HG02885 (cell line): Measurements from ENCODE around the gene CD276.
"Not testable (repeated sequence)": the region's sequence is repeated elsewhere in the genome, so short reads cannot be mapped to it uniquely, and the experiment has no call there.

ENCODE experiments used
- ATAC-seq: cut with Tn5 transposase; IDR thresholded peaks from one replicate; pipeline ENCODE4 v1.9.1; 2021; ENCODE audit warnings: mild to moderate bottlenecking; ENCODE audit not compliant: unreplicated experiment, poor library complexity

Gene CD276

GRCh38 chr15:73683777-73684580, at the start of gene CD276:
Gene CD276 (plus strand): TSS chr15:73684383. CDS start chr15:73699640, 15,257 bp downstream.
- no peak for ATAC-seq

- no peak for ATAC-seq
Measured at GRCh38 chr15:73637527-73637926, 46.7 kb upstream of the CD276 start.

GRCh38 chr15:73639464-73639863, 44.7 kb upstream of the CD276 start:
- ATAC-seq = not testable (repeated sequence)

GRCh38 chr15:73647259-73648013, 36.7 kb upstream of the CD276 start:
- ATAC-seq = no peak

- ATAC-seq = no peak
Measured at GRCh38 chr15:73648014-73648295, 36.2 kb upstream of the CD276 start.

- ATAC-seq = no peak
Measured at GRCh38 chr15:73650416-73651126, 33.6 kb upstream of the CD276 start.

- no peak for ATAC-seq
Measured at GRCh38 chr15:73654659-73655058, 29.5 kb upstream of the CD276 start.

GRCh38 chr15:73655724-73656123, 28.5 kb upstream of the CD276 start:
- ATAC-seq = no peak

GRCh38 chr15:73658645-73659044, 25.5 kb upstream of the CD276 start:
- ATAC-seq = no peak

GRCh38 chr15:73660455-73660854, 23.7 kb upstream of the CD276 start:
- ATAC-seq = no peak

- ATAC-seq = no peak
Measured at GRCh38 chr15:73674587-73674986, 9.6 kb upstream of the CD276 start.

- no peak for ATAC-seq
Measured at GRCh38 chr15:73677146-73677607, 7.0 kb upstream of the CD276 start.

GRCh38 chr15:73677733-73678132, 6.5 kb upstream of the CD276 start:
- no peak for ATAC-seq

- no peak for ATAC-seq
Measured at GRCh38 chr15:73678498-73678897, 5.7 kb upstream of the CD276 start.

GRCh38 chr15:73679180-73679579, 5.0 kb upstream of the CD276 start:
- ATAC-seq = no peak

- ATAC-seq = no peak
Measured at GRCh38 chr15:73679964-73680363, 4.2 kb upstream of the CD276 start.

GRCh38 chr15:73680549-73680948, 3.6 kb upstream of the CD276 start:
- ATAC-seq = no peak

- no peak for ATAC-seq
Measured at GRCh38 chr15:73681063-73681462, 3.1 kb upstream of the CD276 start.

- ATAC-seq = no peak
Measured at GRCh38 chr15:73681856-73682599, 2.2 kb upstream of the CD276 start.

GRCh38 chr15:73682600-73683090, 1.5 kb upstream of the CD276 start:
- ATAC-seq = no peak
